ENCODE results near the gene LRRN2.

GRCh38 chr1:204735042-204735441, 49.5 kb upstream of the LRRN2 start:
- no peak for TF ChIP-seq POLR2A (IDR thresholded peaks at IDR 0.05; ENCODE audit: low read depth, low read length)
- TF ChIP-seq CTCF (IDR thresholded peaks at IDR 0.05; ENCODE audit: extremely low read depth in 1 of 2, insufficient read depth in 1 of 2, low read depth in 1 of 2, low read length in 2 of 2), result no peak
- TF ChIP-seq POLR2AphosphoS5 (IDR thresholded peaks at IDR 0.05; ENCODE audit: insufficient read depth, low read depth, low read length), result no peak
- no peak for TF ChIP-seq MYC (IDR thresholded peaks at IDR 0.05; ENCODE audit: low read depth, low read length)
- no peak for TF ChIP-seq EZH2 (IDR thresholded peaks at IDR 0.05; ENCODE audit: borderline replicate concordance, low read depth, low read length, severe bottlenecking)
- no peak for TF ChIP-seq FOS (IDR thresholded peaks at IDR 0.05; ENCODE audit: borderline replicate concordance, insufficient read depth, low read length)
